Brain microvascular endothelial cell (primary cell): Measurements from ENCODE around the gene LRTM2.

Experiments
- DNase-seq: peaks from one replicate; pipeline ENCODE4 v3.0.0-alpha.2; 2020
- H3K27ac ChIP-seq: fragments of 250-450 bp; sonication (Bioruptor Pico); 2 replicates; pipeline ENCODE4 v1.5.1; 2020; ENCODE audit warnings: mild to moderate bottlenecking, moderate library complexity
- H3K27me3 ChIP-seq: fragments of 250-450 bp; sonication (Bioruptor Pico); replicated peaks from 2 replicates; pipeline ENCODE4 v1.5.1; 2020; ENCODE audit warnings: mild to moderate bottlenecking
- H3K36me3 ChIP-seq: fragments of 250-450 bp; sonication (Bioruptor Pico); replicated peaks from 2 replicates; pipeline ENCODE4 v1.5.1; 2020; ENCODE audit warnings: mild to moderate bottlenecking
- H3K4me3 ChIP-seq: 2 replicates; pipeline ENCODE4 v1.5.1; 2011; ENCODE audit warnings: low read depth, mild to moderate bottlenecking, control low read depth, low read length, moderate library complexity
- CTCF ChIP-seq: IDR thresholded peaks from 2 replicates; pipeline ENCODE4 v1.5.1; 2011; ENCODE audit warnings: low read depth, mild to moderate bottlenecking, moderate library complexity, low read length, control low read depth, inconsistent platforms; ENCODE audit errors: missing control alignments
- in situ Hi-C: cut with HindIII; loops from 2 replicates; pipeline ENCODE4 v1.10.0; 2017; ENCODE audit warnings: low sequenced_read_pairs, low pct_ligation_motif_present

The LRTM2 gene

GRCh38 chr12:1865284-1865866 lies 45.0 kb downstream of the LRTM2 start:
- Histone ChIP-seq H3K27me3 (no peaks in the 10 kb centered on the region), H3K36me3 (no peaks in the 10 kb centered on the region), H3K27ac (no peak overlapping the region), H3K4me3 (no peak overlapping the region)
- in situ Hi-C loops: no loop called here
- TF ChIP-seq CTCF: no peak
- DNase-seq: no peak

GRCh38 chr12:1869145-1869544 lies 48.8 kb downstream of the LRTM2 start:
- no peak for TF ChIP-seq CTCF
- in situ Hi-C loops: no loop called here
- Histone ChIP-seq H3K36me3 (no peaks in the 10 kb centered on the region), H3K27me3 (no peaks in the 10 kb centered on the region), H3K4me3 (no peak overlapping the region), H3K27ac (no peak overlapping the region)
- DNase-seq: no peak

GRCh38 chr12:1870086-1870485 lies 49.7 kb downstream of the LRTM2 start:
- no peak overlapping the region for H3K4me3 ChIP-seq
- DNase-seq: no peak
- no peaks in the 10 kb centered on the region for H3K27me3 ChIP-seq
- no peaks in the 10 kb centered on the region for H3K36me3 ChIP-seq
- no peak overlapping the region for H3K27ac ChIP-seq
- in situ Hi-C loops: no loop called here
- no peak for TF ChIP-seq CTCF

GRCh38 chr12:1870998-1871917 lies 50.9 kb downstream of the LRTM2 start:
- no peaks in the 10 kb centered on the region for H3K36me3 ChIP-seq
- no peak for DNase-seq
- no peak for TF ChIP-seq CTCF
- H3K27ac ChIP-seq: no peak overlapping the region
- H3K4me3 ChIP-seq: no peak overlapping the region
- in situ Hi-C loops: no loop called here
- no peaks in the 10 kb centered on the region for H3K27me3 ChIP-seq

GRCh38 chr12:1872001-1872400 lies 51.6 kb downstream of the LRTM2 start:
- in situ Hi-C loops: no loop called here
- H3K4me3 ChIP-seq: no peak overlapping the region
- H3K36me3 ChIP-seq: no peaks in the 10 kb centered on the region
- no peak overlapping the region for H3K27ac ChIP-seq
- DNase-seq: no peak
- no peak for TF ChIP-seq CTCF
- H3K27me3 ChIP-seq: no peaks in the 10 kb centered on the region
